Smooth muscle cell (in vitro differentiated cells): ENCODE results near the gene PLD5. TPM values are rescaled to one million over a fixed set of nuclear protein-coding genes. Genes with fewer than 3 reads are reported as not detected.
A peak's percentile ranks its signal among the peaks of the same experiment; 100 is the strongest.

ENCODE experiments used
- DNase-seq: peaks from one replicate; lab custom pipeline; 2025; ENCODE audit not compliant: unreplicated experiment; lab: John Stamatoyannopoulos, UW
- H2AFZ ChIP-seq: fragments of 200-600 bp; sonication (generic); 2 replicates; pipeline ENCODE4 v1.6.0; 2016; ENCODE audit warnings: antibody characterized with exemption, low read depth, mild to moderate bottlenecking
- H3F3A ChIP-seq: fragments of 200-600 bp; sonication (generic); 2 replicates; pipeline ENCODE4 v1.6.0; 2017; ENCODE audit warnings: antibody characterized with exemption, low read depth
- H3K27ac ChIP-seq: fragments of 200-600 bp; sonication (generic); 2 replicates; pipeline ENCODE4 v1.5.1; 2016; ENCODE audit warnings: low read depth, mild to moderate bottlenecking
- H3K27me3 ChIP-seq: fragments of 200-600 bp; sonication (generic); 2 replicates; pipeline ENCODE4 v1.6.1; 2016; ENCODE audit warnings: low read depth, mild to moderate bottlenecking
- H3K36me3 ChIP-seq: fragments of 200-600 bp; sonication (generic); 2 replicates; pipeline ENCODE4 v1.5.1; 2016; ENCODE audit warnings: low read depth
- H3K4me1 ChIP-seq: fragments of 200-600 bp; sonication (generic); 2 replicates; pipeline ENCODE4 v1.5.1; 2016; ENCODE audit warnings: low read depth
- H3K4me2 ChIP-seq: fragments of 200-600 bp; sonication (generic); 2 replicates; pipeline ENCODE4 v1.6.0; 2016; ENCODE audit warnings: mild to moderate bottlenecking
- H3K4me3 ChIP-seq: fragments of 200-600 bp; sonication (generic); 2 replicates; pipeline ENCODE4 v1.5.1; 2016; ENCODE audit warnings: mild to moderate bottlenecking
- H3K79me2 ChIP-seq: fragments of 200-600 bp; sonication (generic); 2 replicates; pipeline ENCODE4 v1.6.0; 2016; ENCODE audit warnings: low read depth, mild to moderate bottlenecking
- H3K9ac ChIP-seq: fragments of 200-600 bp; sonication (generic); 2 replicates; pipeline ENCODE4 v1.6.0; 2016; ENCODE audit warnings: low read depth
- H3K9me3 ChIP-seq: fragments of 200-600 bp; sonication (generic); replicated peaks from 2 replicates; pipeline ENCODE4 v1.5.1; 2016; ENCODE audit warnings: low read depth
- H4K20me1 ChIP-seq: fragments of 200-600 bp; sonication (generic); 2 replicates; pipeline ENCODE4 v1.6.0; 2016; ENCODE audit warnings: low read depth
- CTCF ChIP-seq: fragments of 200-600 bp; sonication (generic); IDR thresholded peaks from 2 replicates; pipeline ENCODE4 v1.5.1; 2017; ENCODE audit warnings: borderline replicate concordance, mild to moderate bottlenecking, antibody characterized with exemption; ENCODE audit not compliant: insufficient read depth, poor library complexity, severe bottlenecking
- WGBS: methylation state at CpG from one replicate; pipeline ENCODE4 v1.1.7; 2016; ENCODE audit warnings: low lambda C conversion rate; 5-methylcytosine and 5-hydroxymethylcytosine counted together
- polyA plus RNA-seq: library from polyadenylated mRNA; unstranded; fragments of >200 nt; fragmentation: Nextera tagmentation; extraction: Ambion mirVana; gene quantifications from 2 replicates; pipeline ENCODE4 v1.2.1, GENCODE V29; 2016
- total RNA-seq: library from RNA; depleted of rRNA; stranded (reverse); fragments of >200 nt; gene quantifications from 2 replicates; pipeline ENCODE4 v1.2.3, GENCODE V29; 2014

The PLD5 gene
- total and polyA plus RNA-seq, 2 experiments from 2014 or later: 0.25 to 0.27 TPM

GRCh38 chr1:242055749-242056320 is 468.7 kb downstream of the PLD5 start:
- DNase-seq: no peak
- Histone ChIP-seq H2AFZ (no peak overlapping the region), H3K79me2 (no peaks in the 10 kb centered on the region), H3K27me3 (no peaks in the 10 kb centered on the region), H3K4me2 (peak overlapping the region; percentile 17), H3K9me3 (no peaks in the 10 kb centered on the region), H3K9ac (no peak overlapping the region), H3F3A (no peaks in the 10 kb centered on the region), H4K20me1 (no peaks in the 10 kb centered on the region), H3K27ac (no peak overlapping the region), H3K4me3 (no peak overlapping the region), H3K4me1 (no peaks in the 10 kb centered on the region), H3K36me3 (no peaks in the 10 kb centered on the region)
- TF ChIP-seq CTCF: no peak
- WGBS: 49% methylated on average over 7 of the region's 7 CpGs

- Histone ChIP-seq H4K20me1 (no peaks in the 10 kb centered on the region), H3K4me3 (no peak overlapping the region), H3K9ac (no peak overlapping the region), H3K27ac (no peak overlapping the region), H3K4me1 (no peaks in the 10 kb centered on the region), H2AFZ (no peak overlapping the region), H3F3A (no peaks in the 10 kb centered on the region), H3K4me2 (no peak overlapping the region), H3K36me3 (no peaks in the 10 kb centered on the region), H3K27me3 (no peaks in the 10 kb centered on the region), H3K9me3 (no peaks in the 10 kb centered on the region), H3K79me2 (no peaks in the 10 kb centered on the region)
- TF ChIP-seq CTCF: no peak
- DNase-seq: no peak
- WGBS: 59% methylated on average over 3 of the region's 3 CpGs
Measured at GRCh38 chr1:242043165-242043564, 481.3 kb downstream of the PLD5 start.

- Histone ChIP-seq H2AFZ (no peak overlapping the region), H3K27ac (no peak overlapping the region), H3K79me2 (no peaks in the 10 kb centered on the region), H3K4me1 (no peaks in the 10 kb centered on the region), H3F3A (no peaks in the 10 kb centered on the region), H3K4me2 (no peak overlapping the region), H3K9ac (no peak overlapping the region), H3K36me3 (no peaks in the 10 kb centered on the region), H3K27me3 (no peaks in the 10 kb centered on the region), H4K20me1 (no peaks in the 10 kb centered on the region), H3K4me3 (no peak overlapping the region), H3K9me3 (no peaks in the 10 kb centered on the region)
- TF ChIP-seq CTCF: no peak
- 93% methylated on average over 5 of the region's 5 CpGs for WGBS
- no peak for DNase-seq
Measured at GRCh38 chr1:242034392-242034791, 490.1 kb downstream of the PLD5 start.

GRCh38 chr1:242033447-242033846 is 491.1 kb downstream of the PLD5 start:
- no peak overlapping the region for H3K9ac ChIP-seq
- no peak overlapping the region for H3K4me3 ChIP-seq
- H3K27ac ChIP-seq: no peak overlapping the region
- H3K36me3 ChIP-seq: no peaks in the 10 kb centered on the region
- H3K79me2 ChIP-seq: no peaks in the 10 kb centered on the region
- H3K4me2 ChIP-seq: no peak overlapping the region
- no peaks in the 10 kb centered on the region for H3K9me3 ChIP-seq
- no peaks in the 10 kb centered on the region for H3F3A ChIP-seq
- no peak overlapping the region for H2AFZ ChIP-seq
- no peaks in the 10 kb centered on the region for H3K4me1 ChIP-seq
- no peak for TF ChIP-seq CTCF
- DNase-seq: no peak
- WGBS: 80% methylated on average over 4 of the region's 4 CpGs
- no peaks in the 10 kb centered on the region for H3K27me3 ChIP-seq
- no peaks in the 10 kb centered on the region for H4K20me1 ChIP-seq
